A204.1 (cell line): Measurements from ENCODE around the gene PCP4.
"Not testable (repeated sequence)": the region's sequence is repeated elsewhere in the genome, so short reads cannot be mapped to it uniquely, and the experiment has no call there.

ENCODE experiments used
- FAIRE-seq: peaks from 2 replicates; lab custom pipeline; 2012; peaks lifted over from hg19 to GRCh38; lab: Jason Lieb, UNC

The PCP4 gene

GRCh38 chr21:39866093-39866492 is 1.1 kb upstream of the PCP4 start:
- FAIRE-seq = no peak

- no peak for FAIRE-seq
Observed at GRCh38 chr21:39869141-39869818, 2.0 kb downstream of the PCP4 start.

- FAIRE-seq = no peak
Observed at GRCh38 chr21:39873687-39874086, 6.4 kb downstream of the PCP4 start.

GRCh38 chr21:39874206-39874605 is 7.0 kb downstream of the PCP4 start:
- no peak for FAIRE-seq

- FAIRE-seq = no peak
Observed at GRCh38 chr21:39874759-39875158, 7.5 kb downstream of the PCP4 start.

- no peak for FAIRE-seq
Observed at GRCh38 chr21:39881661-39882060, 14.4 kb downstream of the PCP4 start.

GRCh38 chr21:39882151-39882838 is 15.1 kb downstream of the PCP4 start:
- no peak for FAIRE-seq

GRCh38 chr21:39882839-39883195 is 15.6 kb downstream of the PCP4 start:
- FAIRE-seq = no peak

- FAIRE-seq = no peak
Observed at GRCh38 chr21:39885119-39885848, 18.0 kb downstream of the PCP4 start.

- FAIRE-seq = no peak
Observed at GRCh38 chr21:39888848-39889247, 21.6 kb downstream of the PCP4 start.

- no peak for FAIRE-seq
Observed at GRCh38 chr21:39891111-39891510, 23.9 kb downstream of the PCP4 start.

- FAIRE-seq = not testable (repeated sequence)
Observed at GRCh38 chr21:39891863-39892262, 24.6 kb downstream of the PCP4 start.

GRCh38 chr21:39900491-39900890 is 33.3 kb downstream of the PCP4 start:
- FAIRE-seq = no peak

GRCh38 chr21:39900911-39901310 is 33.7 kb downstream of the PCP4 start:
- no peak for FAIRE-seq

- no peak for FAIRE-seq
Observed at GRCh38 chr21:39902986-39903385, 35.7 kb downstream of the PCP4 start.

GRCh38 chr21:39904457-39904856 is 37.2 kb downstream of the PCP4 start:
- FAIRE-seq = no peak

GRCh38 chr21:39908265-39908923 is 41.2 kb downstream of the PCP4 start:
- no peak for FAIRE-seq

- no peak for FAIRE-seq
Observed at GRCh38 chr21:39911286-39912199, 44.3 kb downstream of the PCP4 start.

- FAIRE-seq = no peak
Observed at GRCh38 chr21:39913706-39914305, 46.6 kb downstream of the PCP4 start.

- FAIRE-seq = no peak
Observed at GRCh38 chr21:39915881-39916280, 48.6 kb downstream of the PCP4 start.

GRCh38 chr21:39918558-39918957 is 51.3 kb downstream of the PCP4 start:
- FAIRE-seq = no peak
